ENCODE data around the gene PTGIS.
"Not testable (repeated sequence)": the region's sequence is repeated elsewhere in the genome, so short reads cannot be mapped to it uniquely, and the experiment has no call there.

The PTGIS gene

DNA sequence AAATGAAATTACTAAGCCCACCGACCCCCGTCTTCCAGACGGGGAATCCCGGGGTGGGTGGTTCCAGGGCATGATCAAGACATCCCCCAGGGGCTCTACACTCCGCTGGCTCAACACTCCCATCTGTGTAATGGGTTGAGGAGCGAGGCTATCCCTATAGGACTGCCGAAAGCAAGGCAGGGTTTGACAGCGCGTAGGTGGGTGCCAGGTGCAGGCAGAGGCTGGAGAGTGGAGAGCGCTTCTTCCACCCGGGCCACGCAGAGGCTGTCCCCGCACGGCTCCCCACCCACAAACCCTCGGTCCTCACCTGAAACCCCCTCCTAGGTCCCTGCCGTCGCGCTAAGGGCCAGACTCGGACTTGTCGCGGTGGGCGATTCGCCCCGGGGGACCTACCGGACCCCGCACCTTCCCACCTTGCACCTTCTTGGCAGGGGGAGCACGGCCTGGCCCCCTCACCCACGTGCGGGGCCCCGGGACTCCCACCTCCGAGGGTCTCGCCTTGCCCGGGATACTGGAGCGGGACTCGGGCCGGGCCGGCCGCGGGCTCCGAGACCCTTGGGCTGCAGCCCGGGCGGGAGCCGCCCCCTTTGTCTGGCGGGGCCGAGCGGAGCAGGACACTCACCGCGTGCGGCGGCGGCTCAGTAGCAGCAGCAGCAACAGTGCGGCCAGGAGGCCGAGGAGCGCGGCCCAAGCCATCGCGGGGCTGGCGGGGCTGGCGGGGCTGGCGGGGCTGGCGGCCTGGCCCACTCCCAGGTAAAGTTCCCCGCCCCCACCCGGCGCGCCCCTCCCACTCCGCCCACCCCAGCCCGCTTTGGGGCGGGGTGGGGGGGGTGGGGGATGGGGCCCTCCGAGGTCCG, at the start of gene PTGIS:
PTGIS (minus strand) TSS at position 717 of the 857 bp plus-strand sequence; CDS start at position 696, 21 bp downstream.
- no peak for DNase-seq (ENCODE audit: low read depth)
- H3K4me3 ChIP-seq (ENCODE audit: low read length): peak within 1 kb of the TSS; percentile 70
- TF ChIP-seq CTCF (conservative IDR thresholded peaks at IDR 0.05; ENCODE audit: low read length): no peak

DNA sequence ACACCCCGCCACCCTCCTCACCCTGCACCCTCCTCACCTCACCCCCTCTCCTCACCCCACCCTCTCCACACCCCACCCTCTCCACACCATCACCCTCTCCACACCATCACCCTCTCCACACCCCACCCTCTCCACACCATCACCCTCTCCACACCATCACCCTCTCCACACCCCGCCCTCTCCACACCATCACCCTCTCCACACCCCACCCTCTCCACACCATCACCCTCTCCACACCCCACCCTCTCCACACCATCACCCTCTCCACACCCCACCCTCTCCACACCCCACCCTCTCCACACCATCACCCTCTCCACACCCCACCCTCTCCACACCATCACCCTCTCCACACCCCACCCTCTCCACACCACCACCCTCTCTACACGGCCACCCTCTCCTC, 49.5 kb upstream of the PTGIS start:
- not testable (repeated sequence) for DNase-seq (ENCODE audit: low read depth); H3K4me3 ChIP-seq (ENCODE audit: low read length)

- TF ChIP-seq CTCF (conservative IDR thresholded peaks at IDR 0.05; ENCODE audit: low read length): no peak
- H3K4me3 ChIP-seq (ENCODE audit: low read length): no peak overlapping the region
- DNase-seq (ENCODE audit: low read depth): no peak
Observed at GRCh38 chr20:49616154-49617007, 48.4 kb upstream of the PTGIS start.

- TF ChIP-seq CTCF (conservative IDR thresholded peaks at IDR 0.05; ENCODE audit: low read length): no peak
- H3K4me3 ChIP-seq (ENCODE audit: low read length): no peak overlapping the region
- DNase-seq (ENCODE audit: low read depth): no peak
Observed at GRCh38 chr20:49615401-49616153, 47.6 kb upstream of the PTGIS start.

DNA sequence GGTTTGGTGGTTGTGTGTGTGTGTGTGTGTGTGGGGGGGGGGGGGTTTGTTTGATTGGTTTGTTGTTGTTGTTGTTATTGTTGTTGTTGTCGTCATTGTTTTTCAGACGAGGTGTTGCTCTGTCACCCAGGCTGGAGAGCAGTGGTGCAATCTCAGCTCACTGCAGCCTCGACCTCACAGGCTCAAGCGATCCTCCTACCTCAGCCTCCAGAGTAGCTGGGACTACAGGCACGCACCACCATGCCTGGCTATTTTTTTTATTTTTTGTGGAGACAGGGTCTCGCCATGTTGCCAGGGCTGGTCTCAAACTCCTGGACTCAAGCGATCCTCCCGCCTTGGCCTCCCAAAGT, 47.1 kb upstream of the PTGIS start:
- DNase-seq (ENCODE audit: low read depth); H3K4me3 ChIP-seq (ENCODE audit: low read length): not testable (repeated sequence)

DNA sequence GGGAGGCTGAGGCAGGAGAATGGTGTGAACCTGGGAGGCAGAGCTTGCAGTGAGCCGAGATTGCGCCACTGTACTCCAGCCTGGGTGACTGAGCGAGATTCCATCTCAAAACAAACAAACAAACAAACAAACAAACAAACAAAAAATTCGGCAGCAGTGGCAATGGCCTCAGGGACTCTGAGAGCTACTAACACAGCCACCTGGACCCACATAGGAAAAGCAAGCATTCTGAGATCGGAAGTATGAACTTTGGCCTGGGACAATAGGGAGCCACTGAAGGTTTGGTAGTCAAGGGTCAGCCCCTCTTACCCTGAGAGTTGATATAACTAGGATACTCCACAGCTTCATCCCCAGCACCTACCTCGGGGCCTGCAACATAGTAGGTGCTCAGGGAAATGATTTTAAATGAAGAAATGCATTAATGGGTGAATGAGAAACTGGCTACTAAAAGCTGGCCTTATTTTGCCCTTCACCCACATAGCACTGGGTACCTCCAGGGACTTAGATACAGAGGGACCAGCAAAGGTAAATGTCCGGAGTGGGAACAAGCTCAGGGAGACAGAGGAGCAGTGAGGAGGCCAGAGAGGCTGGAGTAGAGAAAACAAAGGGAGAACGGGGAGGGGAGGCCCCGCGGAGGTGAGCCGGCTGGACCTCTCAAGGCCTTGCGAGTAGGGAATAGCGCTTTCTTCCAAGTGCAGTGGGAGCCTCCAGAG, 46.6 kb upstream of the PTGIS start:
- no peak for TF ChIP-seq CTCF (conservative IDR thresholded peaks at IDR 0.05; ENCODE audit: low read length)

DNA sequence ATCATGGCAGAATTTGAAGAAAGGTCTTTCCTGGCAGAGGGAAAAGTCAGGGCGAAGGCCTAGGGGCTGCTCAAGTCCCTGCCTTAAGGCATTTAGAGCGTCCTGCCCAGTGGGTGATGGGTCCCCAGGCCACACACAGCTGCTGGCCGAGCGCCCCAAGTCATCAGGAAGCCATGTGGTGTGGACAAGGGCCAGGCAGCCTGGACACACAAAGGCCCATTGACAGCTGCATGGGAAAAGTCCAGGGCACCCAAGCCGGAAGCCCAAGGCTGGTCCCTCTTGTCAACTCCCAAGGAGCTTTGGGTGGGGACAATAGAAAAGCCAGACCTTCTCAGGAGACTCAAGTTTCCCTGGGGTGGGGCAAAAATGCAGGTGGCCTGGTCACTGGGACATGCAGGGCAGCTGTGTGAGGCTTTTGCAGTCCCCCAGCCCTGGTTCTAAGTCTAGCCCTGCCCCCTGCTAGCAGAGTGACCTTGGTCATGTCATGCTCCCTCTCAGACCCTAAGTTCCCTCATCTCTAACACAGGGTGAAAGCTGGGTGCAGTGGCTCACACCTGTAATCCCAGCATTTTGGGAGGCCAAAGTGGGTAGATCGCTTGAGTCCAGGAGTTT, 44.3 kb upstream of the PTGIS start:
- H3K4me3 ChIP-seq (ENCODE audit: low read length): no peak overlapping the region
- TF ChIP-seq CTCF (conservative IDR thresholded peaks at IDR 0.05; ENCODE audit: low read length): no peak
- no peak for DNase-seq (ENCODE audit: low read depth)

More for the DNA sequence above, 46.6 kb upstream of the PTGIS start:
- DNase-seq (ENCODE audit: low read depth): no peak
- H3K4me3 ChIP-seq (ENCODE audit: low read length): no peak overlapping the region

- DNase-seq (ENCODE audit: low read depth); H3K4me3 ChIP-seq (ENCODE audit: low read length): not testable (repeated sequence)
Observed at GRCh38 chr20:49611539-49612126, 43.7 kb upstream of the PTGIS start.
